CD4-positive, alpha-beta T cell treated with Interleukin-6 for 4 hours (primary cell): ENCODE measurements around the gene ALG12.

ENCODE experiments used
- DNase-seq: peaks from one replicate; pipeline ENCODE4 v3.0.0-alpha.2; 2020; ENCODE audit warnings: mixed read lengths

The ALG12 gene

DNA sequence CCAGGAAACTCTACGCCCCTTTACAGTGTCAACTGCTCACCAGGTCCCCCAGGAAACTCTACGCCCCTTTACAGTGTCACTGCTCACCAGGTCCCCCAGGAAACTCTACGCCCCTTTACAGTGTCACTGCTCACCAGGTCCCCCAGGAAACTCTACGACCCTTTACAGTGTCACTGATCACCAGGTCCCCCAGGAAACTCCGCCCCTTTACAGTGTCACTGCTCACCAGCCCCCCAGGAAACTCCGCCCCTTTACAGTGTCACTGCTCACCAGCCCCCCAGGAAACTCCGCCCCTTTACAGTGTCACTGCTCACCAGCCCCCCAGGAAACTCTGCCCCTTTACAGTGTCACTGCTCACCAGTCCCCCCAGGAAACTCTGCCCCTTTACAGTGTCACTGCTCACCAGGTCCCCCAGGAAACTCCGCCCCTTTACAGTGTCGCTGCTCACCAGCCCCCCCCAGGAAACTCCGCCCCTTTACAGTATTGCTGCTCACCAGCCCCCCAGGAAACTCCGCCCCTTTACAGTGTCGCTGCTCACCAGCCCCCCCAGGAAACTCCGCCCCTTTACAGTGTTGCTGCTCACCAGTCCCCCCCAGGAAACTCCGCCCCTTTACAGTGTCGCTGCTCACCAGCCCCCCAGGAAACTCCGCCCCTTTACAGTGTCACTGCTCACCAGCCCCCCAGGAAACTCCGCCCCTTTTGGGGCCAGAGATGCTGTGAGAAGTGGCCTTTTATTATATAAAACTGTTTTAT lies 27.0 kb upstream of the ALG12 start:
- DNase-seq: peak; percentile 69

DNA sequence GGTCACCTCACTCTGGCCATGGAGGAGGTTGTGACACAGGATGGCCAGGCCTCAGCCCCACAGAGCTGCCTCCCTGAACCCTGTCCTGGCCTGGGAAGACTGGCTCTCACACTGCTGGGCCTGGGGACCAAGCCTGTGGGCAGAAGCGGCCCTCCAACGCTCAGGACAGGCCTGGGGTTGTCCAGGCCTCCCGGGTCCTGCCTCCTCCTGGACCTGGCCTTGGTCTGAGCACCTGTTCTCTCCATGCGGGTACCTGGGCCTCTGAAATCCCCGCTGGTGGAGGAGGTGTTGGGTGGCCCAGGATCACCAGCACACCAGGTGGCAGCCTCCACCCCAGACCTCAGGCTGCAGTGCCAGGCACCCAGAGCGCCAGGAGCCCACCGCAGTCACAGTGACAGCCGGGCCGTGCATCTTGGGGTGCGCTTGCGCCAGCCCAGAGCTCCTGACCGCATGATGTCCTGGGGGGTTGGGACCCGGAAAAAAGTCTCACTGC lies 26.2 kb upstream of the ALG12 start:
- DNase-seq: no peak

DNA sequence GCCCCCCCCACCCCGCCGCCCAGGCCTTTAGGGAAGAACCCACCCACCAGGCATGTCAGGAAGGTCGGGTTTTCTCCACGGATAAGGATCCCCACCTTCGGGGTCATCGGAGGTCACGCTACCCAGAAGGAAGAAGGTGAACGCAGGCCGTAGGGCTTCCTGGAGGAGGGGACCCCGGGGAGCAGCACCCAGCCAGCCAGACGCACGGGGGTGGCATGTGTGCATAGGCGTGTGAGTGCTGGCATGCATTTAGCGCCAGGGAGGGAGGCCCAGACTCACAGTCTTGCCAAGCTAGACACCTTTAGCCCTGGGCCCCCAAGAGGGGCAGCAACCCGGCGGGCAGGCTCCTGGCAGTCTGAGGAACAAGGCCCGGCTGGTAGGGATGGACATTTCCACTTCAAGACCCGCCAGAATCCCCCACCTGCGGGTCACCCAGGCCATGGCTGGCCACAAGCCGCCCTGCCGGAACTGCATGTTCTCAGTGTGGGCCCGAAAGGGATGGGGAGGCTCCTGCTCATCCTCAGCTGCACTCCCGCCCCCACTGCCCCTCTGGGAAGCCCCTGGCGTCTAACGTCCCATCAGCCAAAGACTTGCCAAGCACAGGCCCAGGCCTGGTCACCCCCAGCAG lies 25.6 kb upstream of the ALG12 start:
- no peak for DNase-seq

DNA sequence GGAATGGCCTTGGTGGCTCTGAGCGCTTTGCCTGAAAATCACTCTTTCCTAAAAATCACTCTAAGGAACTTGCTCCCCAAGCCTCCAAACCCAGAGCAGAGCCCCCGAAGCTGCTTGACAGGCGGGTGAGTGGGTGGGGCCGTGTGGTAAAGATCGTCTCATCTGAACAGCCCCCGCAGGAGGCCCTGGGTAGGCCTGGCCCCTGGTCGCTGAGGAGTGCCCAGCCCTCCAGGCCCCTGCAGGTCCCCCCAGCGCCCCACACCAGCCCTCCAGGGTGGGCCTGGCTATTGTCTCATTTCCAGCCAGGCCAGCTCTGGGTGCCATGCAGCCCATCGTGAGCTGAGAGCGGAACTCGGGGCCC lies 25.1 kb upstream of the ALG12 start:
- DNase-seq: no peak

DNA sequence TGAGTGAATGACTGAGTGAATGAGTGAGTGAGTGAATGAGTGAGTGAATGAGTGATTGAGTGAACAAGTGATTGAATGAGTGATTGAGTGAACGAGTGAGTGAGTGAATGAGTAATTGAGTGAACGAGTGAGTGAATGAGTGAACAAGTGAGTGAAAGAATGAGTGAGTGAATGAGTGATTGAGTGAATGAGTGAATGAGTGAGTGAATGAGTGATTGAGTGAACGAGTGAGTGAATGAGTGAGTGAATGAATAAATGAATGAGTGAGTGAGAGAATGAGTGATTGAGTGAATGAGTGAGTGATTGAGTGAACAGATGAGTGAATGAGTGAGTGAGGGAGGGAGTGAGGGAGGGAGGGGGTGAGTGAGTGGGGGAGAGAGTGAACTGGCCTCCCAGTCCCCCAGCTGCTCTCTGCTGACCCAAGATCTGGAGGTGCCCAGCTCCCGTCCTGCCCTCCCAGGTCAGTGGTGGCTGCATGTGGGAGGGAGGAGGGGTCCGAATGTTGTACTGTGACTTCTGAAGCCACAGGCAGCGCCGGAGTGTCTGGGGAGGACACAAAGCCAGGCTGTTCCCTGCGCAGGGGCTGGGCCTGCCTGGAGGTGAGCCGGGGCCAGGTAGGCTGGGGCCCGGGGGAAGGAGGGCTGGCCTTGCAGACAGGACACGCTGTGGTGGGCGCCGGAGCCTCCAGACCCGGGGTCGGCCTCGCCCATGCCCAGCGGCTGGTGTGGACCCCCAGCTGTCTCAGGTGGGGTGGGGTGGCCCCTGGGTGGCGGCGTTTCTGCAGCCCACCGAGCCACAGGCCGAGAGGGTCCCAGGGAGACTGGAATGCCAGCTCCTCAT lies 24.5 kb upstream of the ALG12 start:
- no peak for DNase-seq

DNA sequence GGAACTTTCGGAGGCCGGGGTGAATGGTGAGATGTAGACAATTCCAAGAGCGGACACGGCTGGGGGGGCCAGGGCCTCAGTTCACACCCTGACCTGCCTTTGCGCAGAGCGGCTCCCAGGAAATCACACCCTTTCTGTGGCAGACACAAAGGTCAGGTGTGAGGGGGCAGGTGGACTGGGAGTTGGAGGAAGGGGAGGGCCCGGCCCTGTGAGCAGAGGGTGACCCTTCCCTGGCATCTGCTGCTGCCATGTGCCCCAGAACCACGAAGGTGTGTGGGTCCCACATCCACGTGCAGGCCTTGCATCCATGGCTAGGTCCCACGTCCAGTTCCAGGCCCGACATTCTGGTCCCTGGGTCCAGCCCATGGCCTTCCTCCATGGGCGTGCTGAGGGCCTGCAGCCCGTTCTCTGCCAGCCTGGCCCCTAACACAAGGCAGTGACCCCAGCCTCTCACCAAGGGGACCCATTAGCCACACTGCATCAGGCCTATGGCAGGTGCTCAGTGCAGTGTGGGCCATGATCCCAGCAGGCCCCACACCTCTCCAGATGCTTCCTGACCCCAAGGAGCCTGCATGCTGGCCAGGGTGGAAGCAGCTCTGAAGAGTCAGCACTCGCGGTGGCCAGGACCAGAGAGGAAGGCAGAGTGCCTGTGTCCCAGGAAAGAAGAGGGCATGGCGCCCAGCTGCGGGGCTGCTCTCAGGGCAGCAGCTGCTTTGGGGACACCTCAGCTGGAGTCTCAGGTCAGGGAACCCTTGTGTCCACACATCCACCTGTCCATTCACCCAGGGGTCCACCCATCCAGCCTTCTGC lies 23.5 kb upstream of the ALG12 start:
- DNase-seq: no peak

DNA sequence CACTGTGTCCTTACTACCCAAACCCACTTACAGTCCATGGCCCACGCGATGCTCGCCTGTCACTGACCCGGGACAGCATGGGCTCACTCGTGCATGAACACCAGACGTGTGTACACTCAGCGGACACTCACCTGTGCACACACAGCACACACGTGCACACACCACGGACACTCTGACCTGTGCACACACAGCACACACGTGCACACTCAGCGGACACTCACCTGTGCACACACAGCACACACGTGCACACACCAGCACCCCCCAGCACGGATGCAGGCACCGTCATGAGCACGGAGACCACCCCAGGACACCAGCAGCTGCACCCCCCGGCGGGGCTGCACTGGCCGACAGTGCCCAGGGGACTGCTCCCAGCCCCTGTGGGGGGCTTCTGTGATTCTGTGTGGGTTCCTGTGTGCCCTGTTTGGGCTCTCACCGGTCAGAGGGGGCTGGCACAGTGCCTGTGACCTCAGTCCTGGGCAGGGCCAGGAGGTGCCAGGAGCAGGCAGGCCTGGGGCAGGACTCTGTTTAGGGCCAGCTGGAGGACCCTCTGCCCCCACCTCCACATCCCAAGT lies 20.4 kb upstream of the ALG12 start:
- no peak for DNase-seq

DNA sequence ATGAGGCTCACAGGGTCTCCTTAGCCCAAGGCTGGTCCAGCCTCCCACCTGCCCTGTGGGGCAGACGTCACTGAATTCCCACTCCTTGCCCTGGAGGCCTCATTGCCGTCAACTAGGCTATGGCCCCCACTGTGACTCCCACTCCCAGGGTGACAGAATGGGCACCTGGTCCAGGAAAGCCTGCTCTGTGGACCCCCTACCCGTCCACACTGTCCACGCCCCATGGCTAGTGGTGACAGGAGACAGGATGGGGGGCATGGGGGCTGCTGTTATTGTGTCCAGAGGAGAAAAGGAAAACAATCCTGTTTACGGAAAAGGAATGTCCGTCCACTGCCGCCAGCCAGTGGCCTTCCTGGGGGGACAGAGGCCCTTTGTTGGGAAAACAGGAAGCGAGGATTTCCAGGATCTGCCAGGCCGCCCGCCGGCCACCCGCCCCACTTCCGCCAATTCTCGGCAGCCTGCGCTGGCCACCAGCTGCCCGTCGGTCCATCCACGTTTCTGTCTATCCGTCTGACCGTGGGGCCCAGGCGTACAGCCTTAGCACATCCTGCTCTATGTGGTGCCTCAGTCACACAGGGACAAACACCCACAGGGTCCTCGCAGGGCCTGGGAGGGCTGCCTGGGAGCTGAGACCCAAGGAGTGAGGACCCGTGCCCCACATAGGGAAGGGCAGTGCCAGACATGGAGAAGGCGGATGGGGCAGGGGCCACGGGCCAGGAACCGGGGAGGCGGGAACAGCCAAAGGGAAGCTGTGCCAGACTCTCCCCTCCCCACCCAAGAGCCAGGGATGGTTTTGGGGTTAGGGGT lies 19.7 kb upstream of the ALG12 start:
- DNase-seq: no peak

DNA sequence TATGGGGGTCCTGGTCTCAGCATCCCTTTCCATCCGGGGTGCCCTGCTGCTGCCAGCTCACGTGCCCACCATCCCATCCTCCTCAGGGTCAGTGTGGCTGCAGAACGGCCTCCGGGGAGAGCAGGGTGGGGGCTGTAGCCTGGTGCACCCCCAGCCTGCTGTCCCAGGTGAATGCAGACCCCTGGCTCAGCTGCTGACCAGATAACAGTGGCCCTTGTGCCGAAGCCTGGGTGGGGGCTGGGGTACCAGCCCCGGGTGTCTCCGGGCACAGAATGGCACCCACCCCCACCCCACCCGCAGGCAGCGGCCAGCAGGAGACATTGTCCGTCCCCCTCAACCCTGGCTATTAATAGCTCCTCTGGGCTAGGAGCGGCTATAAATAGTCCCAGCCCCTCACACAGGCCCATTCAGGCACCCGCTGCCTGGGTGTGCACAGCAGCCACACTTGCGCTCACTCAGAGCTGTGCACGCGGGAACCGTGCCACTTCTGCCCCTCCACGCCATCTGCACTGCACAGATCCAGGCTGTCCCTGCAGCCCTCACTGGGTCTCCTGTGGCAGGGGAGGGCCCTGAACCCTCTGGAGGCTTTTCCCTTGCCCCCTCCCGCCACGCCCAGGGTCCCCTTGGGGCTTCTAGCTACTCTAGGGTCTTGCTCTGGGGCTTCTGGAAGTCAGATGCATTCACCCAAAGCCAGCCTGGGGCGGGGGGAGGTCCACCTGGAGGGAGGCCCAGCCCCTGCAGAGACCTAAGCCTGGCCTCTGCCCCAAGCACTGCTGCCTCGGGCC lies 18.9 kb upstream of the ALG12 start:
- no peak for DNase-seq

DNA sequence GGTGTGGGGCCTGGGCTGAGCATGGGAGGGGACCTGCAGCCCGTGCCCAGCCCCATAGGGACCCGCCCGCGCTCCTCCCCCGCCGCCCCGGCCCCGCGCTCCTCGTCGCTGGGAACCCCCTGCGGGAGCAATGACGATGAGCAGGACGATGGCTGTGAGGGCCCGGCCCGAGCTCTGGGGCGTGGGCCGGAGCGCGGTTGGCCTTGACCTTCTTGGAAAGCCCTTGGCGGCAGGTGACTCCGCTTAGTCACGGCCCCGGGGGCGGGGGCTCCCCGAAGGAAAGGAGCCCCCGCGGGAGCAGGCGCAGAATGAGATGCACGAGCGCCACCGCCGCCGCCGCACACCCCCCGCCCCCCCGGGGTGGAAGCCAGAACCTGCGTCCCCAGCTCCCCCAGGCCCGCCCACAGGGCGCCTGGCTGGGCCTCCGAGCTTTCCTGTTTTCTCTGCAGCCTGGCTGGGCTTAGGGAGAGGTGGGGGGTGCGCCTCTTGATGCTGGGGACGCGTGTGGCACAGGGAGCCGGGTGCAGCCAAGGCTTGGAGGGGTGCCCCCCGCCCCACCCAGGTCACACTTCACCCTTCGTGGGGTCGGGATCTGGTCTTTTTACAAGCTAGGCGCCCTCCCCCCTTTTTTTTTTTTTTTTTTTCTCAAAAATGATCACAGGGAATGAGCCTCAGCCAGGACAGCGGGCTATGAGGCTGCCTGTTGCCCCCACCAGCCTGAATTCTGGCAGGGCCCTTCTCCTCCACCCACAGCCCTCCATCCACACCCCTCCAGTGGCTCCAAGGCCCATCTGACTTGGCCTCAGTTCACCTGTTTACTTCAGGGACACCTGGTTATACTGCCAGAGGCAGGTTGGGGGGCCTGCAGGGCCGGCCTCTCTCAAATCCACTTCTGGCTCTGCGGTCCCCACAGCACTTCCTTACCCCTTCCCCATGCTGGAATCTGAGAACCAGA lies 18.1 kb upstream of the ALG12 start:
- peak; percentile 98 for DNase-seq

DNA sequence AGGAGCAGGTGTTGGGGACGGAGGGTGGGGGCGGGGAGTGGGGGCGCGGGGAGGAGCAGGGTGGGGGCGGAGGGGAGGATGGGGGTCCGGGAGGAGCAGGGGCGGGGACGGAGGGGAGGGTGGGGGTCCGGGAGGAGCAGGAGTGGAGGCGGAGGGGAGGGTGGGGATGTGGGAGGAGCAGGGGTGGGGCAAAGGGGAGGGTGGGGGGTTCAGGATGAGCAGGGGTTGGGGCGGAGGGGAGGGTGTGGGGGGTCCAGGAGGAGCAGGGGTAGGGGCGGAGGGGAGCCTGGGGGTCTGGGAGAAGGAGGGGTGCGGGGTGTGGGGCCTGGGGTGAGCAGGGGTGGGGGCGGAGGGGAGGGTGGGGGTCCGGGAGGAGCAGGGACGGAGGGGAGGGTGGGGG lies 17.3 kb upstream of the ALG12 start:
- peak; percentile 87 for DNase-seq

DNA sequence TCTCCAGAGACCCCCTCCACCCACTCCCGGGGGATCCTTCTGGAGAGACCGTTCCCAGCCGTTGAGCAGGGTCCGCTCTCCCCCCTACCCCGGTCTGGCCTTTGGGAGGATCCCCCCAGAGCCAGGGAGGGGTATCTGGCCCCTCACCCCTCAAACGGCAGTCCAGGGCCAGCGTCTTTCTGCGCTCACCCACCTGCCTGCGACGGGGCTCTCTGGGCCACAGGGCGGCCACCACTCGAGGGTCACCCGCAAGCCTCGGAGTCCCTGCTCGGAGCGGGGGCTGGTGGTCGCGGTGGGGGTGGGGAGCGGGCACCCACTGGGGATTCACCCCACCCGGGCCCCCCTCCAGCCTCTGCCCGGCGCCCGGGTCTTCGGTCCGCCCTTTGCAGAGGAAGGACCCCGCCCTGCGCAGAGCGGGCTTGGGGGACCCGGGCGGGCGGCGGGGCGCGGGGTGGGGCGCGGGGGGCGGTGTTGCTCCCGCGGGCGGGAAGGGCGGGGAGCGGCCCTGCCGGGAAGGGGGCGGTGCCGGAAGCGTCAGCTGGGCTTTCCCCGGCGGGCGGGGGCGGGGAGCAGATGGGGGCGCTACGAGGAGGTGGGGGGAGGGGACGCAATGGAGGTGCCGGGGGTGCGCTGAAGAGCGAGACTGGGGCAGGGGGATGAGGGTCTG lies 16.8 kb upstream of the ALG12 start:
- peak; percentile 96 for DNase-seq

DNA sequence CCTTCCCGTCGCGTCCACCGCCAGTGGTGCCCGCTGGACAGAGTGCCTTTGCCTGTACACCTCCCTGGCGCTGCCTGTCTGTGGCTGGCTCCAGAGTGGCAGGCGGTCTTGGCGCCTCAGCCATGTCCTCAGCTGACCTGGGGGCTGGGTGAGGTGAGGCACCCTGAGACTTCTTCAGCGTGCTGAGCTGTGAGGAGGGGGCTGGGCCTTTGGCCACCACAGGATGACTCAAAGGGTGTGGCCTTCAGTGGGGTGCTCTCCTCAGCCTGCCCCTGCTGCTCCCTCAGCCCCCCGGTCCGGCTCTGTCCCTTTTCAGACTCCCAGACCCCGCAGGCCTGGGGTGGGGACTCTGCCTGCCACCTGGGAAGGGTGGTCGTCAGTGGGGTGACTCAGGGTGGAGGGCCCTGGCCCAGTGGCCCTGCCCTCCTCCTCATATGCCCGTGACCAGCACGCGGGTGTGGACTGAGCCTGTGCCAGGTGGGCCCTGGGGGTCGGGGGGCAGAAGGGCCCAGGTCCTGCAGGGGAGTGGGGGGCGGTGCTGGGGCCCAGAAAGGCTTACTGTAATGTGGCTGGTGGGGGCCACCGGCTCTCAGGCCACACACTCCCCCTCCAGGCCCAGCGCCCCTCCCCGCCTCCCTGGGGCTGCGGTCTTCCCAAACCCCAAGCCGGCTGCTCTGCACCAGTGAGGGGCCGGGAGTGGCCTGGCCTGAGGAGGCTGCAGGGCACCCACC lies 16.1 kb upstream of the ALG12 start:
- DNase-seq: peak; percentile 43

DNA sequence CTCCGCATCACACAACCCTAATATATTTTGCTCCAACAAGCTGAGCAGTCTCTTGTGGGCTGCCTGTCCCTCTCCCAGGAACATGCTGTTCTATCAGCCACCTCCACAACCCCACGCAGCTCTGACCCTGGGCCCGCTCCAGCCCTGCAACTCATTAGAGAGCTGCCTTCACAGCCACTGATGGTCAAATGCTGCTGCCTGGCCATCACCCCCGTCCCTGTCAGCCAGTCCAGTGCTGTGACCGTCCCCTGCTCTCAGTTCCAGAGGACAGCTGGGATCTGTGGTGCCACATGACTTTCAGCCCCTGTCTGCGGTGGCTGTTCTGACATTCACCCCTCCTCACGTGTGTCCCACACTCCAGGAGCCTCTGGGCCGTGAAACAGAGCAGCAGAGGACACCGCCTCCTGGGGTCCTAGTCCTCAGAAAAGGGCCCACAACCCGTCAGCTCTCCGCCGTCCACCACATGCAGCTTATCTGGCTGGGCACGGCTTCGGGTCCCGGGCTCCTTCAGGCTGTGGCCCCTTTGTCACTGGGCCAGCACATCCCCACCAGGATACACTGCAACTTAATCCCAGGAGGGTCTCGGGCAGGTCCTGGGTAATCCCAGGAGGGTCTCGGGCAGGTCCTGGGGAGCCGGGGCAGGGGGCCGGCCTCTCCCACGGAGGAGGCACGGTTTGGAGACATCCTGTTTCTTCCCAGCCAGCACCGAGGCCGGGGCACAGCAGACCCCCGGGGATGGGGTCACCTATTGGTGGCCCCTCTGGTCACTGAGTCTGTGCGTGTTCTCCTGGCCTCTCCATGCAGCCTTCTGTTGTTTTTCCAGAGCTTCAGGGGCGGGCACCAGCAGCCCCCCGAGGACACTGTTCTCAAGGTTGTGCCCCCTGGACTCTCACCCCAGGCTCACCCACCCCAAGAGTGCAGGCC lies 15.3 kb upstream of the ALG12 start:
- DNase-seq: peak; percentile 13

DNA sequence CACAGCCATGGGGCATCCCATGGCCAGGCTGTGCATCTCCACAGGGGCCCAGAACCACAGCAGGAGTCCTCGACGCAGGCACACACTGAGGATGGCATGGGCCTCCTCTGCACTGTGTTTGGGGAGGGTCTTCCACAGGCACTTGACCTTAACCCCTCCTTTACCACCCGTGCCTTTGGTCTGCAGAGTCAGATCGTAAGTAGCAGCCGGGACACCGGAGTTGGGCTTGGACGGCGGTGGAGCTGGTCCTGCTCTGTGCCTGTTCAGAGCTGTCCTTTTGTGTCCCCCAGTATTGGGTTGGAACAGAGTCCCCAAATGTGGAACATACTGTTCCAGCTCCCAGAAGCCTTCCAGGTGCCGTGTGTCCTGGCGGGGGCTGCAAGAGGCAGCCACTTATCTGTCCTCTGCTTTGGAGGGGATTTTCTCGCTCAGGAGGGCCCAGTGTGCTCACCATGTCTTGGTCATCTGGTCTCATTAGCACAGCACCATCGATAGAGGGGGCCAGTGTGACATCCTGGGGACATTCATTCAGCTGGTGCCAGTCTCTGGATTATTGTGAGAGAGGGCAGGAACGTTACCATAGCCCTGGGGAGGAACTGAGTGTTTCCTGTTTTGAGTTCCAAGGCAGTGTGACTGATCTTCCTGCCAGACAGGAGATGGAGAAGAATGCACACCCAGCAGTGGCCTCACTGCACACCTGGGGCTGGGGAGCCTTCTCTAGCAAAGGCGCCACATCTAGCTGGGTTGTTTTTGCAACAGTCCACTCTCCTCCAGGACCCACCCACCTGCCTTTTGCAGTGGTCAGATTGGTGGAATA lies 12.6 kb upstream of the ALG12 start:
- DNase-seq: peak; percentile 75

DNA sequence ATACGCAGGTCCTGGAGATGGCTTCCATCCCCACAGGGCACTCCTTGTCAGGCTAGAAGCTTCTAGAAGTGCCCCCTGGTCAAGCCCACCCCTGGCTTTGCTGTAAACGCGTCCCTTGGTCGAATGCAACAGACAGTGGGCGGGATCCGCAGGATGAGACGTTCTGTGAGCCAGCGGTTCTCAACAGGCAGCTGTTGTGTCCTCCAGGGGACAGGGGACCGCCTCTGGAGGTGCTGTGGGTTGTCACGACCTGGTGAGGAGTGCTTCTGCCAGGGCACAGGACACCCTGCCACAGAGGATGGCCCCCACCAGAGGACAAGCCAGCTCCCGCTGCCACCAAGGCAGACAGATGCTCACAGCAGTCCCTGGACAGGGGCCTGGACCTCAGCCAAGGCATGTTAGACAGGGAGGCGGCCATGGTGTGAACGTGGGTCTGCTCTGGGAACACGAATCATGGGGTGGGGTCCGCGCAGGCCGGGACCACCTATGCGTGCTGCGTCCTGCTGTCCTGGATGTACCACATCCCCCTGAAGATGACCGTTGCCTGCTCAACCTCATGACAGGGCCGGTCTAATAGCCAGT lies 11.8 kb upstream of the ALG12 start:
- peak; percentile 27 for DNase-seq
